GM12878 (cell line): ENCODE results near the gene PLCG2.

Experiments
- BACH1 ChIP-seq: fragments of 450-650 bp; IDR thresholded peaks from 2 replicates; pipeline ENCODE4 v1.6.1; 2017; ENCODE audit warnings: mild to moderate bottlenecking, borderline replicate concordance
- CREB1 ChIP-seq: IDR thresholded peaks from 2 replicates; pipeline ENCODE4 v1.6.1; 2012; ENCODE audit warnings: low read depth, mild to moderate bottlenecking, inconsistent platforms
- CTCF ChIP-seq, 3 experiments: IDR thresholded peaks in 2 of 3; conservative IDR thresholded peaks in 1 of 3; 2 replicates each; pipeline ENCODE4 v1.5.1; 2011; ENCODE audit warnings: low read depth in 3 of 3, low read length in 3 of 3, mild to moderate bottlenecking in 3 of 3, control low read depth in 2 of 3, moderate library complexity in 2 of 3, inconsistent platforms in 1 of 3, mixed read lengths in 1 of 3; ENCODE audit not compliant: control insufficient read depth in 2 of 3, insufficient read depth in 1 of 3; ENCODE audit errors: extremely low read depth in 1 of 3
- FOXK2 ChIP-seq: fragments of 450-650 bp; IDR thresholded peaks from 2 replicates; pipeline ENCODE4 v1.6.1; 2017; ENCODE audit warnings: mild to moderate bottlenecking, moderate library complexity
- HDAC2 ChIP-seq: fragments of 200-600 bp; sonication (generic); IDR thresholded peaks from 2 replicates; pipeline ENCODE4 v1.6.1; 2017
- NR2C2 ChIP-seq: IDR thresholded peaks from 2 replicates; pipeline ENCODE4 v1.6.1; 2011; ENCODE audit warnings: borderline replicate concordance, low read depth; ENCODE audit not compliant: control insufficient read depth, insufficient read length
- POLR2A ChIP-seq: IDR thresholded peaks from 2 replicates; pipeline ENCODE4 v1.6.1; 2011; ENCODE audit warnings: low read depth, mild to moderate bottlenecking, low read length
- TARDBP ChIP-seq: IDR thresholded peaks from 2 replicates; pipeline ENCODE4 v1.6.1; 2016; ENCODE audit warnings: borderline replicate concordance
- TCF3 ChIP-seq: IDR thresholded peaks from 2 replicates; pipeline ENCODE4 v1.6.1; 2012; ENCODE audit warnings: low read depth, mild to moderate bottlenecking, low read length, borderline replicate concordance; ENCODE audit not compliant: insufficient read depth
- TCF7 ChIP-seq: IDR thresholded peaks from 2 replicates; pipeline ENCODE4 v1.6.1; 2014; ENCODE audit warnings: antibody characterized with exemption, borderline replicate concordance
- YY1 ChIP-seq: IDR thresholded peaks from 2 replicates; pipeline ENCODE4 v1.6.1; 2011; ENCODE audit warnings: low read depth, mild to moderate bottlenecking, low read length
- ZNF217 ChIP-seq: fragments of 450-650 bp; IDR thresholded peaks from 2 replicates; pipeline ENCODE4 v1.6.1; 2017; ENCODE audit warnings: antibody characterized with exemption, mild to moderate bottlenecking
- TF ChIP-seq, protein P1 (sequence below): fragments of 450-650 bp; formaldehyde crosslinking; IDR thresholded peaks from 2 replicates; pipeline ENCODE4 v1.5.0; 2022; ENCODE audit warnings: mild to moderate bottlenecking, missing genetic modification characterization
- TF ChIP-seq, protein P2 (sequence below): IDR thresholded peaks from 2 replicates; pipeline ENCODE4 v1.6.1; 2011; ENCODE audit warnings: low read depth, mild to moderate bottlenecking, low read length, moderate library complexity, borderline replicate concordance; ENCODE audit errors: extremely low read depth

DNA sequence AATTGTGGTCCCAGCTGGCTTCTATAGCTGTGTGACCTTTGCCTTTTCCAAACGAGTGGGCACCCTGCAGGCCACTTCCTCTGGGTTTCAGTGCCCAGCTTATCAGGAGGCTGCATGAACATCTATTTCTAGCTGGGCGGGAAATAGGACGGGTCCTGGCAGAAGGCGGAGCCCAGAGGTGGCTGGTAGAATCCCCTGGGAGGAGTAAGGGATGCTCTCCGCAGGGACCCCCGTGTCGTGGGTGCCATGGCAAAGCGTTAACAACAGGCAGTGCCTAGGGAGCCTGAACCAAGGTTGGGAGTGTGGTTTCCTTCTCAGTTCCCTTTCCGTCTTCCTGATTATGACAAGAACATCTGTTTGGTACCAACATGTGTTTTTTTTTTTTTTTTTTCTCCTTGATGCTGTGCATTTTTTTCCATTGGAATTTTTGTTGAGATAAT is 58.2 kb downstream of the PLCG2 start:
- TF ChIP-seq HDAC2 (no peak), CTCF (IDR thresholded peaks at IDR 0.05 in 2 of 3, conservative IDR thresholded peaks at IDR 0.05 in 1 of 3; ENCODE audit: control insufficient read depth in 2 of 3, extremely low read depth in 1 of 3, insufficient read depth in 1 of 3, low read depth in 3 of 3, low read length in 3 of 3) (no peak), TCF3 (peak; percentile 84; the same call in 1 of the 2 replicates), CREB1 (no peak), TARDBP (no peak), POLR2A (no peak), FOXK2 (no peak), ZNF217 (no peak), TCF7 (no peak), NR2C2 (no peak), YY1 (no peak), BACH1 (no peak)
- TF ChIP-seq, protein P1, sequence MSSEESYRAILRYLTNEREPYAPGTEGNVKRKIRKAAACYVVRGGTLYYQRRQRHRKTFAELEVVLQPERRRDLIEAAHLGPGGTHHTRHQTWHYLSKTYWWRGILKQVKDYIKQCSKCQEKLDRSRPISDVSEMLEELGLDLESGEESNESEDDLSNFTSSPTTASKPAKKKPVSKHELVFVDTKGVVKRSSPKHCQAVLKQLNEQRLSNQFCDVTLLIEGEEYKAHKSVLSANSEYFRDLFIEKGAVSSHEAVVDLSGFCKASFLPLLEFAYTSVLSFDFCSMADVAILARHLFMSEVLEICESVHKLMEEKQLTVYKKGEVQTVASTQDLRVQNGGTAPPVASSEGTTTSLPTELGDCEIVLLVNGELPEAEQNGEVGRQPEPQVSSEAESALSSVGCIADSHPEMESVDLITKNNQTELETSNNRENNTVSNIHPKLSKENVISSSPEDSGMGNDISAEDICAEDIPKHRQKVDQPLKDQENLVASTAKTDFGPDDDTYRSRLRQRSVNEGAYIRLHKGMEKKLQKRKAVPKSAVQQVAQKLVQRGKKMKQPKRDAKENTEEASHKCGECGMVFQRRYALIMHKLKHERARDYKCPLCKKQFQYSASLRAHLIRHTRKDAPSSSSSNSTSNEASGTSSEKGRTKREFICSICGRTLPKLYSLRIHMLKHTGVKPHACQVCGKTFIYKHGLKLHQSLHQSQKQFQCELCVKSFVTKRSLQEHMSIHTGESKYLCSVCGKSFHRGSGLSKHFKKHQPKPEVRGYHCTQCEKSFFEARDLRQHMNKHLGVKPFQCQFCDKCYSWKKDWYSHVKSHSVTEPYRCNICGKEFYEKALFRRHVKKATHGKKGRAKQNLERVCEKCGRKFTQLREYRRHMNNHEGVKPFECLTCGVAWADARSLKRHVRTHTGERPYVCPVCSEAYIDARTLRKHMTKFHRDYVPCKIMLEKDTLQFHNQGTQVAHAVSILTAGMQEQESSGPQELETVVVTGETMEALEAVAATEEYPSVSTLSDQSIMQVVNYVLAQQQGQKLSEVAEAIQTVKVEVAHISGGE (CRISPR knock-in tag) = no peak
- TF ChIP-seq, protein P2, sequence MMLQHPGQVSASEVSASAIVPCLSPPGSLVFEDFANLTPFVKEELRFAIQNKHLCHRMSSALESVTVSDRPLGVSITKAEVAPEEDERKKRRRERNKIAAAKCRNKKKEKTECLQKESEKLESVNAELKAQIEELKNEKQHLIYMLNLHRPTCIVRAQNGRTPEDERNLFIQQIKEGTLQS = no peak
